GM18498 (cell line): Measurements from ENCODE around the gene KCTD5.

ENCODE experiments used
- ATAC-seq: cut with Tn5 transposase; IDR thresholded peaks from one replicate; pipeline ENCODE4 v1.9.1; 2021; ENCODE audit warnings: mild to moderate bottlenecking, moderate library complexity; ENCODE audit not compliant: unreplicated experiment

Gene KCTD5

DNA sequence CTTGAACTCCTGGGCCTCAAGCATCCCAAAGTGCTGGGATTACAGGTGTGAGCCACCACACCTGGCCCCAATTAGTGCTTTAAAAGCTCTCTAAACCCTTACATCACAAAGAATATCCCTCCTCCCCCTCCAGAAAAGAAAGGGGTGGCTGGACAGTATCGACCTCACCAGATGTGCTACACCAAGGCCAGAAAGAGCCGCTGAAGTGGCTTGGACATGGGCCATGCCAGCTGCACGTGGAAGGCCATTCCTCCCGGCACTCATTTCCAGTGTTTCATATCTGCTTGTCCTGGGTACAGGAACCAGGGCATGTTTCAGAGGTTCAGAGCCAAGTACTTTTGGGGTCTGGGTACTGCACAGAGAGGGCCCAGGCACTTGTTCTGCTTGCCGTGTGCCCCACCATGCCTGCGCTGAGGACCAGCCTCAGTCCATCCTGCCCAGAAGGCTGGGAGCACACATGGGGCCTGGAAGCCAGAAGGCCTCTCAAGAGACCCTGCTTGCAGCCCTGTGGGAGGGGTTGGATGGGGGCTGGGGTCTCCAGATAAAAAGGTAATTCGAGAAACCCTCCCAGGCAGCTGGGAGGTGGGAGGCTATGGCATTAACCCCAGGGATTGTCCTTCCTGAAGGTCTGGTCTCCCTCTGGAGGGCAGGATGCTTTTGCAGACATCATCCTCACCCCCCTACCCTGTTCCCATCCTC, 66.6 kb downstream of the KCTD5 start:
- no peak for ATAC-seq

DNA sequence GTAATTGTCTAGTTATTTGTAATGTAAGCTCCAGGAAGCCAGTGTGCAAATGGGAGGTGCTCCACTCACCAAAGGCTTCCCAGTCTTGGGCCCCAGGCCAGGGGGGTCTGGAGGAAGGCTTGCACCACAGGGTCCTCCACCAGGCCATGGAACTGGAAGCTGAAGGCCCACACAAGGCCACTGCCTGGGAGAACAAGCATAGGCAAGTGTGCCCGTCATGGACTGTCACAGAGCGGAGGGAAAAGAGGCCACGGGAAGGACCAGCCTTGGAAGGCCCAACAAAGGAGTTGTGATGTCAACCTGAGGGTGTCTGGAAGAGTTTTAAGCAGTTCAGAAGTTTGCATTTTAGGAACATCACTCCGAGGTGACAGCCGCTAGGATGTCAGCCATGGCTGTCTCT, 67.2 kb downstream of the KCTD5 start:
- no peak for ATAC-seq

DNA sequence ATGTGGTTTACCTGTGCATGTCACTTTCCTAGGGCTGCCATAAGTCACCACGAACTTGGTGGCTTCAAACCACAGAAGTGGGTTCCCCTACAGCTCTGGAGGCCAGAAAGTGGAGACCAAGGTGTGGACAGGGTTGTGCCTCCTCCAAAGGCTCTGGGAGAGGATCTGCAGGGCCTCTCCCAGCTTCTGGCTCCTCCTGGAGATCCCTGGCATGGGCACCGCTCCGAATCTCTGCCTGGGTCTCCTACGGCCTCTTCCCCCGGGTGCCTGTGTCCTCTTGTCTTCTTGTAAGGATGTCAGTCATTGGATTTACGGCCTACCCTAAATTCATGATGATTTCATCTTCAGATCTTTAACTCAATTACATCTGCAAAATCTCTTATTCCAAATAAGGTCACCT, 67.6 kb downstream of the KCTD5 start:
- no peak for ATAC-seq

DNA sequence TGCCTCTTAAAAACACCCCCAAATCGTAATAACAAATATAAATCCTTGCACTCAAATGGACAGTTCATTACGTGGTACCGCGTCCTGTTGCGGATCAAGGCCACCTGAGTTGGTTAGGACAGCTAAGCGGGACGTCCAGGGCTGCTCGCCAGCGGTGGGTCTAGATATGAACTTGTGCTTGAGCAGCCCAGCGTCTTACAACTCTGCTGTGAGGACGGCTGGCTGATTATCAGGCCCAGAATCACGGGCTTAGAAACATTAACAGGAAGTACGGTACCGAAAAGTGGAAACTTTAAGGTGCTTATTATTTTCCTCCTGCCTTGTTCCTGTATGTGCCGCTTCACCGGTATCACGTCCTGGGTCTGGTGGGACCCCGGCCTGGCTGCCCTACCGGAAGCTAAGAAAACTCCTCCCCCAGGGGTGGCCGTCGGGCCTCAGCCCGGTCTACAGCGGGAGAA, 69.3 kb downstream of the KCTD5 start:
- ATAC-seq = no peak

DNA sequence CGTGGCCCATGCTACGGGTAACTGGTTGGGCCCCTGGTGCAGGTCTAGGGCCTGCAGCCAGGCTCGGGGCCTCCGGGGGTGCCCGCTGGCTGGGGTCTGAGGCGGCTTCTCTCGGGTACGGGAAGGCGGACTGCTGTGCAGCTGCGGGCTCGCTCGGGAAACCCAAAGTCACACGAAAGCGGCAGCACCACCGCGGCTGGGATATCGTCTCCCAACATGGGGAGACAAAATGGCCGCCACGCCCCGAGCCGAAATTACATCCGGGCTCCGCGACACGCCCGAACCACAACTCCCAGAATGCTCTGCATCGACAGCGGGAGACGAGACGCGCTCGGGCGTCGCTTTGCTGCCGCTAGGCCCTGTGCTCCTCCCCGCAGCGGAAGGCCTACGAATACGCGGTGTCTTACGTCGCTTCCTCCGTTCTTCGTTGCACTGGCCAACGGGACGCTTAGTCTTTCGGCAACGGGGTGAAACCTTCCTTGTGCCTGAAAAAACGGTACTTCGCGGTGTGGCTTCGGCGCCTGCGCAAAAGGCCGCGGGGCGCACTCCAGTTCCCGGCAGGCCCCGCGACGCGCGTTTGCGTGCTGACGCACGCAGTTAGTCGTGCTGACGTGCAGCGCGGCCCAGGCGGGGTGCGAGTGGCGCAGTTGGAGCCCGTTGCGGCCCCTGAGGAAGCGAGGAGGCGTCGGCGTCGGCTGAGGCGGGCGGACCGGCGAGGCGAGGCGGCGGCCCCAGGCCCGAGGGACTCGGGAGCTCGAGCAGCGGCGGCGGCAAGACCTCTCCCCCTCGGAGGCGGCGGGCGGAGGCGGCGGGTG, 69.9 kb downstream of the KCTD5 start, which contains the start of gene SRRM2:
Gene SRRM2 (plus strand): TSS at position 604 of the 815 bp plus-strand sequence. CDS start 3,727 bp downstream, outside the sequence.
- ATAC-seq = peak; percentile 88

DNA sequence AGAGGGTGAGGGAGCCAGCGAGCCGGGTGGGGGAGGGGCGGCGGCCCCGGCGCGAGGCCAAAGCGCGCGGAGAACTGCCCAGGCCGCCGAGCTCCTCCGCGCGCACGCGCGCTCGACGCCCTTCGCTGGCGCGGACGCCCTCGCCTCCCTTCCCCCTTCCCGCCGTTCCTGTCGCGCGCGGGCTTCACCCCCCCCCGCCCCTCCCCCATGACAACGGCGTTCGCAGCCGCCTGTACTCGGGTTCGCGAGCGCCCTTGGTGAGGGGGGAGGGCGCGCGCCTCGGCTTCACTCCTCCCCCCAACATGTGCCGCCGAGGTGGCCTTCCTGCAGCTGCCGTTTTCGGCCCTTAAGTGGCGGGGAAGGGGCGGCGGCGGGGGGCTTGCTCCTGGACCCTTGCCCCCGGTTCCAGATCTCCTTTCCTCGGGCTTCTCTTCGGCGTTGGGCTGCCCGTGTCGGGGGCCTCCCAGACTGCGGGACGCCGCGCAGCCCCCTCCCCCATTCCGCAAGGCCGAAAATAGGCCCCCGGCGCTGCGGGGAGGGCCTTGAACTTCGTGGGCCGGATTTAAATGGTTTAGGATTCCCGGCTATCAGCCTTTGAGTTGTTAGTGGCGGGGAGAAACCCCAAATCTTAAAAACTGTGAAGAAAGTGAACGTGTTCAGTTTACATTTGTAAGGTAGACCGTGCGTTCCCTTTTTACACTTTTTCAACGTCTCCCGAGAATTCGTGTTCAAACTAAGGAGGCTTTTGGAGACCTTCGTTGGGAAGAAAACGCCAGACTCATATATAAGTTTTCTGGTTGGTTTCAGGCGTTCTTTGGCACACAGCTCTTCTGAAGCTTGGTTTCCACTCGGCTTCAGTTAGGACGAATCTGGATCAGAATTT, 70.8 kb downstream of the KCTD5 start:
- ATAC-seq = peak; percentile 45

DNA sequence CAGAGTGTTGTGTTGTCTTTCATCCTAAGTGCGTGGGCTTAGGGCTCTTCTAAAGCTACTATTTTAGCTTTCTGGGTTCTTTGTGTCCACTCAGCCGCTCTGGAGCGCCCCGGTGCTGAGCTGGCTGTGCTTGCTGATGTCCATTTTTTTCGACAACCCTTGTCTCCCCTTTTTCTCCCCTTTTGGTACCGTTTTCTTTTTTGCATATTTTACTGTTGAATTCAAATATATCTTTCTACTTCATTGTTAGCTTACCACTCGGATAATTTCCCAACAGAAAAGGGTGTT, 71.4 kb downstream of the KCTD5 start:
- ATAC-seq = no peak

DNA sequence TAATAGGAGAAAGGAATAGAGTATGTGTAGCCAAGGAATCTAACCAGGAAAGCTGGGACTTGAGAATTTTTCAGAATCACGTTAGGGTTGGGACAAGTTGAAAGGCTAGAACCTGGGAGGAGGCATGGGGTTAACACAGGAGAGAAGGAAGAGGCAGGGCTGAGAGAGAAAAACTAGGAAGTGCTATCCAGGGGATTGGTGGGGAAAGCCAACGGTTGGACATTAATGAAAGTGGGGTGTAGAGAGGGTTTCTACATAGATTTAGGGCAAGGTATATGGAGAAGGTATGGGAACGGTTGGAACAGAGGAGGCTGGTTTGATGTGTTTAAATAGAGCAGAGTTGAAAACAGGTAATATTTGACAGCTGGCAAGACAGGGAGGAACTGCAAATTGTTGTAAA, 72.8 kb downstream of the KCTD5 start:
- no peak for ATAC-seq

DNA sequence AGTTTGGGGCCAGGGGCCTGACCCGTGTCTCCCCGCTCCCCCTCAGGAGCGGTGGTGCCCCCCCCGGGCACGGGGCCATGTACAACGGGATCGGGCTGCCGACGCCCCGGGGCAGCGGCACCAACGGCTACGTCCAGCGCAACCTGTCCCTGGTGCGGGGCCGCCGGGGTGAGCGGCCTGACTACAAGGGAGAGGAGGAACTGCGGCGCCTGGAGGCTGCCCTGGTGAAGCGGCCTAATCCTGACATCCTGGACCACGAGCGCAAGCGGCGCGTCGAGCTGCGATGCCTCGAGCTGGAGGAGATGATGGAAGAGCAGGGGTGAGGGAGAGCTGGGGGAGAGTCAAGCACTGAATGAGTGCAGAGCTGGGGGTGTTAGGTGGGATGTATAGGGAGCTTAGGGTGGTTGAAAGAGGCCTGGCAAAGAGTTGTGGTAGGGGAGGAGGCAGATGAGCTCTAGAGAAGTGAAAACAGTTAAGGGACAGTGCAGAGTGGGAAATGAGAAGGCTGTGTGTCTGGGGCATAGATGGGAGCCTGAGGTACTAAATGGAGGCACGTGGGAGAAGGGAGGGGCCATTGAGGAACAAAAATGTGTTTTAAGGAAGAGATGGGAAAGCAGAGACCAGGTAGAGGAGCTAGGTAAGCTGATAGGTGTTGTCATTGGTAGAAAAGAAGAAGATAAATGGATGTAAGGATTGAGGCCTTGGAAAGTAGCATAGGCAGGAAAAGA, 74.1 kb downstream of the KCTD5 start:
- ATAC-seq = no peak

DNA sequence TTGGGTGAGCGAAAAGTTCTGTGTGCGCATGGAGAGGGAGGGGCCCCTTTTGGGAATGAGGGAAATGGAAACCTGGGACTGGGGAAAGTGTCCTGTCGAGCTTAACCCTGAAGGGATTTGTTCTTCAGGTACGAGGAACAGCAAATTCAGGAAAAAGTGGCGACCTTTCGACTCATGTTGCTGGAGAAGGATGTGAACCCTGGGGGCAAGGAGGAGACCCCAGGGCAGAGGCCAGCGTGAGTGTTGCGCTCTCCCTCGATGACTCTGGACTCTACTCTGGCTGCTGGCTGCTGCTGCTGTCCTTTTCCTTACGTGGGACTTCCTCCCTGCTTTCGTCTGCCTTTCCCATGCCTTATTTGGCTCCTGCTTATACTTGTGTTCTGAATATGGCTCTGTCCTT, 75.0 kb downstream of the KCTD5 start:
- no peak for ATAC-seq
